HFFc6 (cell line): ENCODE data around the gene TP73. TPM values are rescaled to one million over a fixed set of nuclear protein-coding genes. Genes with fewer than 3 reads are reported as not detected.

Experiments used
- DNase-seq: peaks from one replicate; pipeline ENCODE4 v3.0.0-alpha.2; 2018
- H3K27ac Mint-ChIP-seq: 2 replicates; pipeline ENCODE4 v1.8.0; 2020; ENCODE audit warnings: mild to moderate bottlenecking, mixed read lengths
- H3K27me3 Mint-ChIP-seq: 2 replicates; pipeline ENCODE4 v1.8.0; 2021; ENCODE audit warnings: mild to moderate bottlenecking, moderate library complexity, mixed read lengths; ENCODE audit not compliant: insufficient read depth
- H3K36me3 Mint-ChIP-seq: 2 replicates; pipeline ENCODE4 v1.8.0; 2021; ENCODE audit warnings: low read depth, mixed read lengths
- H3K4me1 Mint-ChIP-seq: 2 replicates; pipeline ENCODE4 v1.8.0; 2020; ENCODE audit warnings: low read depth, mixed read lengths
- H3K4me3 Mint-ChIP-seq: 2 replicates; pipeline ENCODE4 v1.8.0; 2020; ENCODE audit warnings: mild to moderate bottlenecking, moderate library complexity, mixed read lengths
- H3K9me3 Mint-ChIP-seq: 2 replicates; pipeline ENCODE4 v1.8.0; 2020; ENCODE audit warnings: mild to moderate bottlenecking, mixed read lengths
- total RNA-seq, 6 experiments: library from RNA; stranded (reverse); fragmentation: NEBNext Ultra II Directional; extraction: Animal tissue kit (Norgen Biotek cat#: 25700); gene quantifications; 2 replicates in 1 of 6; 3 replicates in 5 of 6; pipeline ENCODE4 v1.2.3, GENCODE V29; 2021
- TF ChIP-seq, protein P1 (sequence below): fragments of 200-600 bp; sonication (generic); IDR thresholded peaks from 2 replicates; pipeline ENCODE4 v1.5.0; 2021; ENCODE audit warnings: antibody characterized with exemption, mild to moderate bottlenecking

Gene TP73
- total RNA-seq, 6 experiments from 2014 or later = not detected

- peaks cover 19% of the 10 kb centered on the region for H3K27me3 Mint-ChIP-seq
- TF ChIP-seq, protein P1, sequence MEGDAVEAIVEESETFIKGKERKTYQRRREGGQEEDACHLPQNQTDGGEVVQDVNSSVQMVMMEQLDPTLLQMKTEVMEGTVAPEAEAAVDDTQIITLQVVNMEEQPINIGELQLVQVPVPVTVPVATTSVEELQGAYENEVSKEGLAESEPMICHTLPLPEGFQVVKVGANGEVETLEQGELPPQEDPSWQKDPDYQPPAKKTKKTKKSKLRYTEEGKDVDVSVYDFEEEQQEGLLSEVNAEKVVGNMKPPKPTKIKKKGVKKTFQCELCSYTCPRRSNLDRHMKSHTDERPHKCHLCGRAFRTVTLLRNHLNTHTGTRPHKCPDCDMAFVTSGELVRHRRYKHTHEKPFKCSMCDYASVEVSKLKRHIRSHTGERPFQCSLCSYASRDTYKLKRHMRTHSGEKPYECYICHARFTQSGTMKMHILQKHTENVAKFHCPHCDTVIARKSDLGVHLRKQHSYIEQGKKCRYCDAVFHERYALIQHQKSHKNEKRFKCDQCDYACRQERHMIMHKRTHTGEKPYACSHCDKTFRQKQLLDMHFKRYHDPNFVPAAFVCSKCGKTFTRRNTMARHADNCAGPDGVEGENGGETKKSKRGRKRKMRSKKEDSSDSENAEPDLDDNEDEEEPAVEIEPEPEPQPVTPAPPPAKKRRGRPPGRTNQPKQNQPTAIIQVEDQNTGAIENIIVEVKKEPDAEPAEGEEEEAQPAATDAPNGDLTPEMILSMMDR = no peak
- peaks cover 12% of the 10 kb centered on the region for H3K4me1 Mint-ChIP-seq
- H3K36me3 Mint-ChIP-seq = no peaks in the 10 kb centered on the region
- no peaks in the 10 kb centered on the region for H3K9me3 Mint-ChIP-seq
- no peak overlapping the region for H3K27ac Mint-ChIP-seq
- 0 out of 2 replicates have a peak overlapping the region, but pooled peaks have one; percentile 15 for H3K4me3 Mint-ChIP-seq
- DNase-seq = no peak
Measured at GRCh38 chr1:3610527-3611169, 41.7 kb upstream of the TP73 start.

GRCh38 chr1:3611170-3612019, 40.9 kb upstream of the TP73 start, which contains the start of gene MEGF6:
Gene MEGF6, minus strand, starts transcription at chr1:3611508. Its CDS starts 240 bp downstream, at chr1:3611268.
- no peak for DNase-seq
- H3K4me1 Mint-ChIP-seq = peaks cover 12% of the 10 kb centered on the region
- H3K27ac Mint-ChIP-seq = no peak within 1 kb of the TSS
- H3K36me3 Mint-ChIP-seq = no peaks in the 10 kb centered on the region
- H3K27me3 Mint-ChIP-seq = peaks cover 23% of the 10 kb centered on the region
- H3K9me3 Mint-ChIP-seq = no peaks in the 10 kb centered on the region
- TF ChIP-seq, protein P1 = no peak
- H3K4me3 Mint-ChIP-seq = peak within 1 kb of the TSS; percentile 47; the same call in 1 of the 2 replicates

DNA sequence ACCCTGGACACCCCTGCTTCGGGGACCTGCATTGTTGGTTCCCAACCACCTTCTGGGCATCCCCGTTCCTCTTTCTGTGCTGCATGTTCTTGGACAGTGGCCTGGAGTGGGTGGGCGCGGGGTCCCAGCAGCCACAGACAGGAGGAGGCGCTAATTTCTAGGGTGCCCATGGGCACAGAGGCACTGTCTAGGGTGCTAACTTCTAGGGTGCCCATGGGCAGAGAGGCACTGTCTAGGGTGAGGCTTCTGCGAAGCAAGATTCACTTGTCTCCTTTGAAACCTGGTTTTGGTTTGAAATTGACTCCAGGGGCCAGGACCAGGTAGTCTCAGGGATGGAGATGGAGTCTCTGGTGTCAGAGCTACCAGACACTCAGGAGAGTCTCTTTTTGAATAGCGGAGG, 40.2 kb upstream of the TP73 start:
- Mint-ChIP-seq H3K36me3 (no peaks in the 10 kb centered on the region), H3K4me3 (no peak overlapping the region), H3K9me3 (no peaks in the 10 kb centered on the region), H3K4me1 (peaks cover 12% of the 10 kb centered on the region), H3K27ac (no peak overlapping the region), H3K27me3 (peaks cover 23% of the 10 kb centered on the region)
- TF ChIP-seq, protein P1 = no peak
- no peak for DNase-seq

DNA sequence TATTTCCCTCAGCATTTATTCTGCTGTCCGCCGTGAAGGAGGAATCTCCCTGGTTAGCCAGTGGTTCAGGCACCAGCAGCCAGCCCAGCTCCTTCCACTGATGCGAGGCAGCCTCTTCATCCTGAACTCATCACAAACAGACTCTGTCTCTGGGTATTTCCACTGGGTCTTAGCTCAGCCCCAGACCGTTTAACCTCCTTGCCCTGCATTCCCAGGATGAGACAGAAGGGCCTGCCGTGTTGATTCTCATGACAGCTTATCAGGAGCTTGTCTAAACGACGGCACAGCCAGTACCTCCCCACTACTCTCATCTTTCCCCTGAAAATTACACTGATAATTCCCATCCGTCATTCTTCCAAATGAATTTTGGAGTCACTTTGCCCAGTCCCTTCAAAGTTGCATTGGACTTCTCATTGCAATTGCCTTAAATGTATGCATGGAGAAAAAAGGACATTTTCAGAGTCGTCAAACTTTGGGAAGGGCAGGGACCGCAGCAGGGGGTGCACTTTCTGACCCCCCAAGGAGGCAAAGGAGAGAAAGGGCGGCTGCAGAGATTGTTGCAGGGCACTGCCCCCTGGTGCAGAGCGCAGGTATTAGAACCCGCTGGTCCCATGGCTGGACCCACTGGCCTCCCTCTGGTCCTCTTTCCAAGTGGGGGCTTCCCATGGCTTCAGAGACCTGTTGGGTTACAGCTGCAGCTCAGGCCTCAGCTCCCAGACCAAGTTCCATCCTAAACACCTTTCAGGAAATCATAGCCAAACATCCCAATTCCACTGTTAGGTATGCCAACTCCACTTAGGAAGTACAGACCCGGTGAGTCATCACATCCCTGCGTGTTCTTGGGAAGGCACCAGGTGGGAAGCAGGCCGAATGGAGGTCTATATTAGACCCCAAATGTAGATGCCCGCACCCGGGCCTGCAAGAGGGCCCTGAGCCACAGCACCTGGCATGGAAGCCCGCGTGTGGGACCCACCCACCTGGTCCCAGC, 37.3 kb upstream of the TP73 start:
- no peak for DNase-seq
- peaks cover 20% of the 10 kb centered on the region for H3K4me1 Mint-ChIP-seq
- no peak overlapping the region for H3K4me3 Mint-ChIP-seq
- peaks cover 17% of the 10 kb centered on the region for H3K27me3 Mint-ChIP-seq
- TF ChIP-seq, protein P1 = peak; percentile 85
- H3K9me3 Mint-ChIP-seq = no peaks in the 10 kb centered on the region
- H3K27ac Mint-ChIP-seq = no peak overlapping the region
- H3K36me3 Mint-ChIP-seq = no peaks in the 10 kb centered on the region

DNA sequence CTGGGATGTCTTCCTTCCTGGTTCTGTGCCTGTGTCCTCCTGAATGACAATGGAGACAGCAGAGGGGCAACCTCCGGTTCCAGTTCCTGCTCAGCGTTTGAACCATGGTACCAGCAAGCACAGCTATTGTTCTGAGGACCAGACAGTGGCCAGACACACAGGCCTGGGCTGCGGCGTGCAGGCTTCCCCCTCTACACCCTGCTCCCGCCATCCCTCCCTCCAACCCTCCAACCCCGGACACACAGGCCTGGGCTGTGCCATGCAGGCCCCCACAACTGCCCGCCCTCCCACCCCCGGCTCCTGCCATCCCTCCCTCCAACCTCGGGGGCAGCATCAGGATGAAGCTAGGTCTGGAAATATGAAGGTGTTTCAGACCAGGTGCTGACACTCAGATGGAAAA, 35.5 kb upstream of the TP73 start:
- Mint-ChIP-seq H3K4me3 (no peak overlapping the region), H3K9me3 (no peaks in the 10 kb centered on the region), H3K36me3 (no peaks in the 10 kb centered on the region), H3K27me3 (peaks cover 15% of the 10 kb centered on the region), H3K4me1 (peaks cover 20% of the 10 kb centered on the region), H3K27ac (no peak overlapping the region)
- TF ChIP-seq, protein P1 = no peak
- DNase-seq = no peak
